Smooth muscle cell (in vitro differentiated cells): ENCODE data around the gene ZNF606. TPM values are rescaled to one million over a fixed set of nuclear protein-coding genes. Genes with fewer than 3 reads are reported as not detected.

Source experiments
- DNase-seq: peaks from one replicate; lab custom pipeline; 2025; ENCODE audit not compliant: unreplicated experiment; lab: John Stamatoyannopoulos, UW
- H2AFZ ChIP-seq: fragments of 200-600 bp; sonication (generic); 2 replicates; pipeline ENCODE4 v1.6.0; 2016; ENCODE audit warnings: antibody characterized with exemption, low read depth, mild to moderate bottlenecking
- H3F3A ChIP-seq: fragments of 200-600 bp; sonication (generic); 2 replicates; pipeline ENCODE4 v1.6.0; 2017; ENCODE audit warnings: antibody characterized with exemption, low read depth
- H3K27ac ChIP-seq: fragments of 200-600 bp; sonication (generic); 2 replicates; pipeline ENCODE4 v1.5.1; 2016; ENCODE audit warnings: low read depth, mild to moderate bottlenecking
- H3K27me3 ChIP-seq: fragments of 200-600 bp; sonication (generic); 2 replicates; pipeline ENCODE4 v1.6.1; 2016; ENCODE audit warnings: low read depth, mild to moderate bottlenecking
- H3K36me3 ChIP-seq: fragments of 200-600 bp; sonication (generic); 2 replicates; pipeline ENCODE4 v1.5.1; 2016; ENCODE audit warnings: low read depth
- H3K4me1 ChIP-seq: fragments of 200-600 bp; sonication (generic); 2 replicates; pipeline ENCODE4 v1.5.1; 2016; ENCODE audit warnings: low read depth
- H3K4me2 ChIP-seq: fragments of 200-600 bp; sonication (generic); 2 replicates; pipeline ENCODE4 v1.6.0; 2016; ENCODE audit warnings: mild to moderate bottlenecking
- H3K4me3 ChIP-seq: fragments of 200-600 bp; sonication (generic); 2 replicates; pipeline ENCODE4 v1.5.1; 2016; ENCODE audit warnings: mild to moderate bottlenecking
- H3K79me2 ChIP-seq: fragments of 200-600 bp; sonication (generic); 2 replicates; pipeline ENCODE4 v1.6.0; 2016; ENCODE audit warnings: low read depth, mild to moderate bottlenecking
- H3K9ac ChIP-seq: fragments of 200-600 bp; sonication (generic); 2 replicates; pipeline ENCODE4 v1.6.0; 2016; ENCODE audit warnings: low read depth
- H3K9me3 ChIP-seq: fragments of 200-600 bp; sonication (generic); replicated peaks from 2 replicates; pipeline ENCODE4 v1.5.1; 2016; ENCODE audit warnings: low read depth
- H4K20me1 ChIP-seq: fragments of 200-600 bp; sonication (generic); 2 replicates; pipeline ENCODE4 v1.6.0; 2016; ENCODE audit warnings: low read depth
- WGBS: methylation state at CpG from one replicate; pipeline ENCODE4 v1.1.7; 2016; ENCODE audit warnings: low lambda C conversion rate; 5-methylcytosine and 5-hydroxymethylcytosine counted together
- polyA plus RNA-seq: library from polyadenylated mRNA; unstranded; fragments of >200 nt; fragmentation: Nextera tagmentation; extraction: Ambion mirVana; gene quantifications from 2 replicates; pipeline ENCODE4 v1.2.1, GENCODE V29; 2016
- total RNA-seq: library from RNA; depleted of rRNA; stranded (reverse); fragments of >200 nt; gene quantifications from 2 replicates; pipeline ENCODE4 v1.2.3, GENCODE V29; 2014
- TF ChIP-seq, protein P1 (sequence below): fragments of 200-600 bp; sonication (generic); IDR thresholded peaks from 2 replicates; pipeline ENCODE4 v1.5.1; 2017; ENCODE audit warnings: borderline replicate concordance, mild to moderate bottlenecking, antibody characterized with exemption; ENCODE audit not compliant: insufficient read depth, poor library complexity, severe bottlenecking

ZNF606 gene
- total and polyA plus RNA-seq, 2 experiments from 2014 or later: 5.2 to 18.6 TPM

DNA sequence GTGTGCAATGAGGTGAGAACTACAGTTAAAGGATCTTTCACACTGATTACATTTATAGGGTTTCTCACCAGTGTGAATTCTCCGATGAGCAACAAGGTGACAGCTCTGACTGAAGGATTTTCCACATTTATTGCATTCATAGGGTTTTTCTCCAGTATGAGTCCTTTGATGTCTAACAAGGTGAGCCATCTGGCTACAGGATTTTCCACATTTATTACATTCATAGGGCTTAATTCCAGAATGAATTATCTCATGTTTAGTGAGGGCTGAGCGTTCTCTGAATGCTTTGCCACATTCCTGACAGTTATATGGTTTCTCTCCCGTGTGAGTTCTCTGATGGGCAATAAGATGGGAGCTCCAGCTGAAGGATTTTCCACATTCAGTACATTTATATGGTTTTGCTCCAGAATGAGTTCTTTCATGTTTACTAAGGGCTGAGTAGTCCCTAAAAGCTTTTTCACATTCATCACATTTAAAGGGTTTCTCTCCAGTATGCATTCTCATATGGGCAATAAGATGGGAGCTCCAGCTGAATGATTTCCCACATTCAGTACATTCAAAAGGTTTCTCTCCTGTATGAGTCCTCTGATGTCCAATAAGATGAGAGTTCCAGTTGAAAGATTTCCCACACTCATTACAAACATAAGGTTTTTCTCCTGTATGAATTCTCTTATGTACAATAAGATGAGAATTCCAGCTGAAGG, 23.9 kb downstream of the ZNF606 start:
- no peak overlapping the region for H3K9ac ChIP-seq
- no peak for DNase-seq
- H3K4me3 ChIP-seq: no peak overlapping the region
- no peaks in the 10 kb centered on the region for H3K27me3 ChIP-seq
- H3K36me3 ChIP-seq: peaks cover 87% of the 10 kb centered on the region
- H3K79me2 ChIP-seq: no peaks in the 10 kb centered on the region
- H3K27ac ChIP-seq: no peak overlapping the region
- H3K9me3 ChIP-seq: peaks cover 89% of the 10 kb centered on the region
- TF ChIP-seq, protein P1, sequence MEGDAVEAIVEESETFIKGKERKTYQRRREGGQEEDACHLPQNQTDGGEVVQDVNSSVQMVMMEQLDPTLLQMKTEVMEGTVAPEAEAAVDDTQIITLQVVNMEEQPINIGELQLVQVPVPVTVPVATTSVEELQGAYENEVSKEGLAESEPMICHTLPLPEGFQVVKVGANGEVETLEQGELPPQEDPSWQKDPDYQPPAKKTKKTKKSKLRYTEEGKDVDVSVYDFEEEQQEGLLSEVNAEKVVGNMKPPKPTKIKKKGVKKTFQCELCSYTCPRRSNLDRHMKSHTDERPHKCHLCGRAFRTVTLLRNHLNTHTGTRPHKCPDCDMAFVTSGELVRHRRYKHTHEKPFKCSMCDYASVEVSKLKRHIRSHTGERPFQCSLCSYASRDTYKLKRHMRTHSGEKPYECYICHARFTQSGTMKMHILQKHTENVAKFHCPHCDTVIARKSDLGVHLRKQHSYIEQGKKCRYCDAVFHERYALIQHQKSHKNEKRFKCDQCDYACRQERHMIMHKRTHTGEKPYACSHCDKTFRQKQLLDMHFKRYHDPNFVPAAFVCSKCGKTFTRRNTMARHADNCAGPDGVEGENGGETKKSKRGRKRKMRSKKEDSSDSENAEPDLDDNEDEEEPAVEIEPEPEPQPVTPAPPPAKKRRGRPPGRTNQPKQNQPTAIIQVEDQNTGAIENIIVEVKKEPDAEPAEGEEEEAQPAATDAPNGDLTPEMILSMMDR: no peak
- no peak overlapping the region for H2AFZ ChIP-seq
- no peaks in the 10 kb centered on the region for H3K4me1 ChIP-seq
- H3K4me2 ChIP-seq: no peak overlapping the region
- WGBS: 97% methylated on average over 3 of the region's 3 CpGs
- no peaks in the 10 kb centered on the region for H4K20me1 ChIP-seq
- H3F3A ChIP-seq: peaks cover 9% of the 10 kb centered on the region

DNA sequence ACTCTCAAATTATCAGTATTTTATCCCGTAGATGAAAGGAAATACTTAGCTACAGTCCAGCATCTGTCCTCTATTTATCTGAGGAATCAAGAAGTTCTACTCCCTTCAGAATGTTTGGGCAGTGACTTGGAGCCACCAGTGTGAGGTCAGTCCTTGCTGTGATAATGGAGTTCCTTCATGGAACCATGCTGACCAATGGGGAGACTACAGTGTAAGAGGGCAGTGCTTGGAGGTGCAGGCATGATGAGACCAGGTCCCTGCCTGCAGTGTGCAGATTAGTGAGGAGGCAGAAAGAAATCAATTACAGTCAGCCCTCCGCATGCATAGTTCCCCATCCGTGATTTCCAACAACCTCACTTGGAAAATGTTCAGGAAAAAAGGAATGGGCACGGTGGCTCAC, 28.2 kb downstream of the ZNF606 start, which contains the start of gene C19orf18:
TSS of gene C19orf18 (minus strand) at position 101 of the 400 bp plus-strand sequence. CDS start 102 bp downstream, outside the sequence.
- peaks cover 44% of the 10 kb centered on the region for H3K36me3 ChIP-seq
- DNase-seq: no peak
- no peak within 1 kb of the TSS for H3K4me3 ChIP-seq
- H3K4me2 ChIP-seq: no peak within 1 kb of the TSS
- TF ChIP-seq, protein P1: no peak
- H4K20me1 ChIP-seq: no peaks in the 10 kb centered on the region
- H3K27me3 ChIP-seq: no peaks in the 10 kb centered on the region
- H3F3A ChIP-seq: peaks cover 9% of the 10 kb centered on the region
- H3K9ac ChIP-seq: no peak within 1 kb of the TSS
- no peaks in the 10 kb centered on the region for H3K79me2 ChIP-seq
- H3K4me1 ChIP-seq: no peaks in the 10 kb centered on the region
- WGBS: 97% methylated on average over 4 of the region's 4 CpGs
- H3K9me3 ChIP-seq: peaks cover 62% of the 10 kb centered on the region
- H3K27ac ChIP-seq: no peak within 1 kb of the TSS
- no peak within 1 kb of the TSS for H2AFZ ChIP-seq

DNA sequence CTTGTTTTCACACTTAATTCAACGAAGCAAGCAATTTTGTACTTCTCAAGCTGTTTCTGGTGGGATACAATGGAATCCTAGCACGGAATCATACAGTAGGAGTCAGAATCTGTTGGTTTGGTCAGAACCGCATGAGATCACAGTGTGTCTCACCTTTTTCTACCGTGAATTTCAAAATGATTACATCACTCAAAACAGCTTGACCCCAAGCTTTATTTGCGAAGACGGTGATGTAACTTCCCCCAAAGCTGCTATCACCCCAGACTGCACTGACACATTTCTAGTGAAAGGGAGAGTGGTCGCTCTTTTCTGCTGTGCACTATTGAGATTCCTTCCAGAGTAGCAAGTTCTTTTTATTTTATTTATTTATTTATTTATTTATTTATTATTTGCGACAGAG, 37.9 kb downstream of the ZNF606 start:
- Histone ChIP-seq H3K36me3 (peaks cover 4% of the 10 kb centered on the region), H3F3A (no peaks in the 10 kb centered on the region), H3K4me3 (no peak overlapping the region), H3K27ac (no peak overlapping the region), H3K9me3 (peaks cover 7% of the 10 kb centered on the region), H2AFZ (no peak overlapping the region), H4K20me1 (no peaks in the 10 kb centered on the region), H3K79me2 (no peaks in the 10 kb centered on the region), H3K27me3 (no peaks in the 10 kb centered on the region), H3K4me1 (no peaks in the 10 kb centered on the region), H3K9ac (no peak overlapping the region), H3K4me2 (no peak overlapping the region)
- 88% methylated on average over 8 of the region's 8 CpGs for WGBS
- DNase-seq: no peak
- TF ChIP-seq, protein P1: no peak

DNA sequence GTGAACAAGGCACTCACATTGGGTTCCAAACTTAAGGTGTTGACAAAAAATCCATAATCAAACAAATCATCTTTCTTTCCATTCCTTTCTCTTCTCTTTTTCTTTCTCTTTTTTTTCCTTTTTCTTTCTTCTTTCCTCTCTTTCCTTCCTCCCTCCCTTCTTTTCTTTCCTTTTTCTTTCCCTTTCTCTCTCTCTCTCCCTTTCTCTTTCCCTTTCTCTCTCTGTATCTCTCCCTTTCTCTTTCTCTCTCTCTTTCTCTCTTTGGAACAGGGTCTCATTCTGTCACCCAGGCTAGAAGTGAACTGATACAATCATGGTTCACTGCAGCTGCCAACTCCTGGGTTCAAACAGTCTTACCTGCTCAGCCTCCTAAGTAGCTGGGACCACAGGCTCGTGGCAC, 40.8 kb downstream of the ZNF606 start:
- Histone ChIP-seq H3K27me3 (no peaks in the 10 kb centered on the region), H3F3A (no peaks in the 10 kb centered on the region), H3K4me1 (no peaks in the 10 kb centered on the region), H3K4me3 (no peak overlapping the region), H4K20me1 (no peaks in the 10 kb centered on the region), H3K79me2 (no peaks in the 10 kb centered on the region), H3K4me2 (no peak overlapping the region), H3K9ac (no peak overlapping the region), H3K27ac (no peak overlapping the region), H3K9me3 (peaks cover 14% of the 10 kb centered on the region), H3K36me3 (peaks cover 4% of the 10 kb centered on the region), H2AFZ (no peak overlapping the region)
- DNase-seq: no peak
- 94% methylated on average over 1 of the region's 1 CpG for WGBS
- TF ChIP-seq, protein P1: no peak
